ENCODE measurements around the gene GFRA1.

Gene GFRA1

GRCh38 chr10:116024271-116024878 is 248.6 kb downstream of the GFRA1 start:
- DNase-seq, result no peak

- no peak for DNase-seq
These were observed 255.6 kb downstream of the GFRA1 start for GRCh38 chr10:116017405-116017804.

- DNase-seq, result no peak
These were observed 257.2 kb downstream of the GFRA1 start for GRCh38 chr10:116015583-116016333.

- DNase-seq, result no peak
These were observed 258.0 kb downstream of the GFRA1 start for GRCh38 chr10:116014871-116015582.

- DNase-seq, result no peak
These were observed 258.7 kb downstream of the GFRA1 start for GRCh38 chr10:116014326-116014725.

- no peak for DNase-seq
These were observed 261.1 kb downstream of the GFRA1 start for GRCh38 chr10:116011929-116012328.

GRCh38 chr10:116007256-116007891 is 265.6 kb downstream of the GFRA1 start:
- DNase-seq, result no peak
